Measurements from ENCODE around the gene FER.
"Not testable (repeated sequence)": the region's sequence is repeated elsewhere in the genome, so short reads cannot be mapped to it uniquely, and the experiment has no call there.

The FER gene

DNA sequence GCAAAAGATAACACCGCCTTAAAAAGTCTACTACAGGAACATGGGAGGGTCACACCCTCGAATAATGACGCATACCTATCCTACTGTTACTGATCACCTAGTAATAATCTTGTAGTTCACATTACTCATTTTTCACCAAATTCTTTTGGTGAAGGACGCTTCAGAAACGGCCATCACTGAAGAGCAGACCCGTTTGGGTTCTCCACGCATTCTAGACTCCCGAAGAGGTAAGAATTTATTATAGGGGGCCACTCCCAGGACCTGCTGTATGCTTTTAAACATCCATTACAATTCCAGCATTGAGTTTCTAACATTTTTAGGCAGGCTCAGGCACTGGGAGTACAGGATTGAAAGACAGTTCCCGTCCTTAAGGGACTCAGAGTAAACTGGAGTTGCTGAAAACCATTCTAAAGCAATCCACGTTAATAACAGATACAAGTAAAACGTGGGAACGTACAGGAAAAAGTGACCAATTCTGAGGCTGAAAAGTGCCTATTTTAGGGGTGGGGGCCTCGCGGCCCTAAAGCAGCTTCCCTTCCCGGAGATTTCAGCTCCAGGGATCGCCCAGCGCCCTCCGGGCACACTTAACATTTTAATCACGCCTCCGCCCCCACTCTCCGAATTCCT, at the start of gene FER:
FER (plus strand) TSS at position 124 of the 627 bp plus-strand sequence. CDS start 50,286 bp downstream, outside the sequence.
- Histone ChIP-seq H3K4me2 (ENCODE audit: low read length) (peak within 1 kb of the TSS; percentile 70), H3K9ac (ENCODE audit: low read length) (peak within 1 kb of the TSS; percentile 82), H3K4me1 (ENCODE audit: low read length) (peaks cover 20% of the 10 kb centered on the region), H3K4me3 (ENCODE audit: low read length) (peak within 1 kb of the TSS; percentile 90), H3K27ac (ENCODE audit: low read length) (peak within 1 kb of the TSS; percentile 45), H3K27me3 (ENCODE audit: low read depth, low read length) (no peaks in the 10 kb centered on the region), H4K20me1 (ENCODE audit: insufficient read depth, low read length) (no peaks in the 10 kb centered on the region), H3K36me3 (replicated peaks; ENCODE audit: low read depth, low read length) (no peaks in the 10 kb centered on the region), H2AFZ (ENCODE audit: low read depth, low read length) (peak within 1 kb of the TSS; percentile 51), H3K79me2 (ENCODE audit: low read length) (no peaks in the 10 kb centered on the region), H3K9me3 (ENCODE audit: insufficient read depth, low read length) (no peaks in the 10 kb centered on the region)
- TF ChIP-seq, protein P1, sequence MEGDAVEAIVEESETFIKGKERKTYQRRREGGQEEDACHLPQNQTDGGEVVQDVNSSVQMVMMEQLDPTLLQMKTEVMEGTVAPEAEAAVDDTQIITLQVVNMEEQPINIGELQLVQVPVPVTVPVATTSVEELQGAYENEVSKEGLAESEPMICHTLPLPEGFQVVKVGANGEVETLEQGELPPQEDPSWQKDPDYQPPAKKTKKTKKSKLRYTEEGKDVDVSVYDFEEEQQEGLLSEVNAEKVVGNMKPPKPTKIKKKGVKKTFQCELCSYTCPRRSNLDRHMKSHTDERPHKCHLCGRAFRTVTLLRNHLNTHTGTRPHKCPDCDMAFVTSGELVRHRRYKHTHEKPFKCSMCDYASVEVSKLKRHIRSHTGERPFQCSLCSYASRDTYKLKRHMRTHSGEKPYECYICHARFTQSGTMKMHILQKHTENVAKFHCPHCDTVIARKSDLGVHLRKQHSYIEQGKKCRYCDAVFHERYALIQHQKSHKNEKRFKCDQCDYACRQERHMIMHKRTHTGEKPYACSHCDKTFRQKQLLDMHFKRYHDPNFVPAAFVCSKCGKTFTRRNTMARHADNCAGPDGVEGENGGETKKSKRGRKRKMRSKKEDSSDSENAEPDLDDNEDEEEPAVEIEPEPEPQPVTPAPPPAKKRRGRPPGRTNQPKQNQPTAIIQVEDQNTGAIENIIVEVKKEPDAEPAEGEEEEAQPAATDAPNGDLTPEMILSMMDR (IDR thresholded peaks at IDR 0.05; ENCODE audit: low read depth, low read length) = no peak

DNA sequence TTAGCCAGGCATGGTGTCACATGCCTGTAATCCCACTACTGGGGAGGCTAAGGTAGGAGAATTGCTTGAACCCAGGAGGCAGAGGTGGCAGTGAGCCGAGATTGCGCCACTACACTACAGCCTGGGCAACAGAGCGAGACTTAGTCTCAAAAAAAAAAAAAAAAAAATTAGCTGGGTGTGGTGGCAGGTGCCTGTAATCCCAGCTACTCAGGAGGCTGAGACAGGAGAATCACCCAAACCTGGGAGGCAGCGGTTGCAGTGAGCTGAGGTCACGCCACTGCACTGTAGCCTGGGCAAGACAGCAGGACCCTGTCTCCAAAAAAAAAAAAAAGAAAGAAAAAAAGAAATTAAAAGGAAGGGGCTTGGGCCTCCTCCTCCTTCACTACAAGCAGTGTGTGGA, 47.3 kb upstream of the FER start:
- H3K36me3 ChIP-seq (replicated peaks; ENCODE audit: low read depth, low read length); H2AFZ ChIP-seq (ENCODE audit: low read depth, low read length); H3K27me3 ChIP-seq (ENCODE audit: low read depth, low read length): not testable (repeated sequence)

DNA sequence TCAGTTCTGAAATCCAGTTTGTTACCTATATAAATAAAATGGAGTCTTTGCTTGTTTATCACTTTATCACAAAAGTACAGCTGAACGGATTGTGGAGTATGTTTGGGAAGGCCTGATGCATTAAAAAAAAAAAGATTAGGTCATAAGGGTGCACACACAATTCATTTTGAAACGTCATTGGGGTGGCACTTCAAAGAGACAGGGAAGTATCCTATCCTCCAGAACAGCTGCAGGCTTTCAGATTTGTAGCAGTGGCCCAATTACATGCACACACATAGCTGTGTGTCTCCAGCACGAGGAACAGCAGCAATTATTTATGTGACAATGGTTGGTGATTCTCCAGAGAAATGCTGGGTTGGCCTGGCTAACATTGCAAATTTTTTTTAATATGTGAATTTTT, 46.8 kb upstream of the FER start:
- Histone ChIP-seq H3K4me3 (ENCODE audit: low read length) (no peak overlapping the region), H3K27me3 (ENCODE audit: low read depth, low read length) (no peaks in the 10 kb centered on the region), H3K79me2 (ENCODE audit: low read length) (no peaks in the 10 kb centered on the region), H3K36me3 (replicated peaks; ENCODE audit: low read depth, low read length) (no peaks in the 10 kb centered on the region), H3K27ac (ENCODE audit: low read length) (no peak overlapping the region), H2AFZ (ENCODE audit: low read depth, low read length) (no peak overlapping the region), H3K4me1 (ENCODE audit: low read length) (no peaks in the 10 kb centered on the region), H3K9me3 (ENCODE audit: insufficient read depth, low read length) (no peaks in the 10 kb centered on the region), H4K20me1 (ENCODE audit: insufficient read depth, low read length) (no peaks in the 10 kb centered on the region), H3K4me2 (ENCODE audit: low read length) (no peak overlapping the region), H3K9ac (ENCODE audit: low read length) (no peak overlapping the region)
- TF ChIP-seq, protein P1 (IDR thresholded peaks at IDR 0.05; ENCODE audit: low read depth, low read length) = no peak
- no peak for TF ChIP-seq EZH2phosphoT487 (IDR thresholded peaks at IDR 0.05; ENCODE audit: low read depth)

More for the DNA sequence above, 47.3 kb upstream of the FER start:
- H3K9ac ChIP-seq (ENCODE audit: low read length); H3K9me3 ChIP-seq (ENCODE audit: insufficient read depth, low read length); H3K4me3 ChIP-seq (ENCODE audit: low read length); H3K27ac ChIP-seq (ENCODE audit: low read length); H3K4me1 ChIP-seq (ENCODE audit: low read length); H4K20me1 ChIP-seq (ENCODE audit: insufficient read depth, low read length); H3K4me2 ChIP-seq (ENCODE audit: low read length); H3K79me2 ChIP-seq (ENCODE audit: low read length): not testable (repeated sequence)

DNA sequence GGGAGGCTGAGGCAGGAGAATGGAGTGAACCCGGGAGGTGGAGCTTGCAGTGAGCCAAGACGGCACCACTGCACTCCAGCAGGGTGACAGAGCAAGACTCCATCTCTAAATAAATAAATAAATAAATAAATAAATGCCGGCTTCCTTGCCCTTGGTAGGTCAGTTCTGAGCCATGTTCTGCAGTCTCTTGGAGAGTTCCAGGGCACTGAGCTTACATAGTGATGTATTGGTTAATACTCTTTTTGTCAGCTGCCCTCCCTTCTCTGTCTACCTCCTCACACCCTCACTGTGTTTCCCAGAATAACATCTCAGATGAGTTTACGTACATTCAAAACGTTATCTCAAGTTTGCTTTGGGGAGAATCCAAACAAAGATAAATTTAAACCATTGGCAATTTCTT, 45.2 kb upstream of the FER start:
- Histone ChIP-seq H4K20me1 (ENCODE audit: insufficient read depth, low read length) (no peaks in the 10 kb centered on the region), H3K79me2 (ENCODE audit: low read length) (no peaks in the 10 kb centered on the region), H3K27me3 (ENCODE audit: low read depth, low read length) (no peaks in the 10 kb centered on the region), H3K36me3 (replicated peaks; ENCODE audit: low read depth, low read length) (no peaks in the 10 kb centered on the region), H3K9me3 (ENCODE audit: insufficient read depth, low read length) (no peaks in the 10 kb centered on the region), H3K4me3 (ENCODE audit: low read length) (no peak overlapping the region), H3K27ac (ENCODE audit: low read length) (no peak overlapping the region), H3K9ac (ENCODE audit: low read length) (no peak overlapping the region), H3K4me2 (ENCODE audit: low read length) (no peak overlapping the region), H3K4me1 (ENCODE audit: low read length) (no peaks in the 10 kb centered on the region), H2AFZ (ENCODE audit: low read depth, low read length) (no peak overlapping the region)
- no peak for TF ChIP-seq EZH2phosphoT487 (IDR thresholded peaks at IDR 0.05; ENCODE audit: low read depth)
- TF ChIP-seq, protein P1 (IDR thresholded peaks at IDR 0.05; ENCODE audit: low read depth, low read length) = no peak
